NT2/D1 (cell line): ENCODE measurements around the gene DICER1.

Source experiments
- YY1 ChIP-seq: IDR thresholded peaks from 2 replicates; pipeline ENCODE4 v1.6.1; 2011; ENCODE audit not compliant: insufficient read length, insufficient read depth
- ZNF274 ChIP-seq: IDR thresholded peaks from 2 replicates; pipeline ENCODE4 v1.6.1; 2011; ENCODE audit warnings: mild to moderate bottlenecking, low read depth, low read length

GRCh38 chr14:95125221-95125620 lies 32.1 kb downstream of the DICER1 start:
- TF ChIP-seq ZNF274 (no peak), YY1 (no peak)
